ENCODE data around the gene SPOUT1.

DNA sequence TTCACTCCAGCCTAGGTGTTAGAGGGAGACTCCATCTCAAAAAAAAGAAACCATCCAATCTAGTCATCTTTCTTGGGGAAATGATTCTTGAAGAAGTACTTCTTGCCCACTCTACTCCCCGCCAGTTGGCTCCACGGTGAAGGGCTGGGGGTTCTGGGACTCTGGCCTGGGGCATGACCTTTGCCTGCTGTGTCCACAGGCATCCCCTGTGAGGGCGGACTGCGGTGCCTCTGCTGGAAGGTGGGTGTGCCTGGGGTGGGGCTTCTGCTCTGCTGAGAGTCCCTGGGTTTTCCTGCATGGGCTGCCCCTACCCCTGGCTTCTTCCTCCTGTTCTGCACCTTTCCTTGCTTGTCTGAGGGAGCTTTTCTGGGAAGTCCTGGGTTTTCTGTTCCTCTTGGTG lies 39.1 kb downstream of the SPOUT1 start:
- TF ChIP-seq, protein P1, sequence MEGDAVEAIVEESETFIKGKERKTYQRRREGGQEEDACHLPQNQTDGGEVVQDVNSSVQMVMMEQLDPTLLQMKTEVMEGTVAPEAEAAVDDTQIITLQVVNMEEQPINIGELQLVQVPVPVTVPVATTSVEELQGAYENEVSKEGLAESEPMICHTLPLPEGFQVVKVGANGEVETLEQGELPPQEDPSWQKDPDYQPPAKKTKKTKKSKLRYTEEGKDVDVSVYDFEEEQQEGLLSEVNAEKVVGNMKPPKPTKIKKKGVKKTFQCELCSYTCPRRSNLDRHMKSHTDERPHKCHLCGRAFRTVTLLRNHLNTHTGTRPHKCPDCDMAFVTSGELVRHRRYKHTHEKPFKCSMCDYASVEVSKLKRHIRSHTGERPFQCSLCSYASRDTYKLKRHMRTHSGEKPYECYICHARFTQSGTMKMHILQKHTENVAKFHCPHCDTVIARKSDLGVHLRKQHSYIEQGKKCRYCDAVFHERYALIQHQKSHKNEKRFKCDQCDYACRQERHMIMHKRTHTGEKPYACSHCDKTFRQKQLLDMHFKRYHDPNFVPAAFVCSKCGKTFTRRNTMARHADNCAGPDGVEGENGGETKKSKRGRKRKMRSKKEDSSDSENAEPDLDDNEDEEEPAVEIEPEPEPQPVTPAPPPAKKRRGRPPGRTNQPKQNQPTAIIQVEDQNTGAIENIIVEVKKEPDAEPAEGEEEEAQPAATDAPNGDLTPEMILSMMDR (IDR thresholded peaks at IDR 0.05; ENCODE audit: insufficient read depth, low read length, poor library complexity, severe bottlenecking), result no peak
- TF ChIP-seq EZH2phosphoT487 (conservative IDR thresholded peaks at IDR 0.05; ENCODE audit: low read length), result no peak

Measured in SU-DHL-6 (cell line).